T-helper 17 cell (primary cell): Measurements from ENCODE around the gene GSTM2. TPM values are rescaled to one million over a fixed set of nuclear protein-coding genes. Genes with fewer than 3 reads are reported as not detected.
A peak's percentile ranks its signal among the peaks of the same experiment; 100 is the strongest.

ENCODE experiments used
- ATAC-seq: fragments of 150-1000 bp; cut with Tn5 transposase; 2 replicates; pipeline ENCODE4 v1.10.0; 2021; ENCODE audit warnings: mild to moderate bottlenecking, moderate library complexity
- DNase-seq, 3 donors: peaks; one replicate each; pipeline versions ENCODE4 v3.0.0 to v3.0.0-alpha.2; 2020 to 2021
- H3K9me3 ChIP-seq: one replicate; pipeline ENCODE4 v1.7.0; 2013; ENCODE audit warnings: low read length, mild to moderate bottlenecking; ENCODE audit not compliant: control insufficient read depth, poor library complexity, severe bottlenecking
- H3K27ac Mint-ChIP-seq: one replicate; pipeline ENCODE4 v1.8.0; 2022; ENCODE audit warnings: mild to moderate bottlenecking, moderate library complexity, mixed read lengths
- H3K27me3 Mint-ChIP-seq: one replicate; pipeline ENCODE4 v1.8.0; 2022; ENCODE audit warnings: mixed read lengths
- H3K36me3 Mint-ChIP-seq: one replicate; pipeline ENCODE4 v1.8.0; 2022; ENCODE audit warnings: low read depth, mixed read lengths
- H3K4me1 Mint-ChIP-seq: one replicate; pipeline ENCODE4 v1.8.0; 2022; ENCODE audit warnings: mild to moderate bottlenecking, mixed read lengths
- H3K4me3 Mint-ChIP-seq: one replicate; pipeline ENCODE4 v1.8.0; 2022; ENCODE audit warnings: mild to moderate bottlenecking, moderate library complexity, mixed read lengths
- total RNA-seq, 4 donors: library from RNA in 2 of 4; stranded (reverse) in 2 of 4; gene quantifications; one replicate each; pipeline ENCODE4 v1.2.3 and lab custom pipeline; 2022 to 2026

The GSTM2 gene
- total RNA-seq, 2 donors from 2014 or later: 44.0 to 117 TPM

- no peak for DNase-seq
- Mint-ChIP-seq H3K4me3 (peak overlapping the region; percentile 21), H3K36me3 (peaks cover 4% of the 10 kb centered on the region), H3K4me1 (peaks cover 16% of the 10 kb centered on the region), H3K27me3 (no peaks in the 10 kb centered on the region), H3K27ac (peak overlapping the region; percentile 70)
- ATAC-seq: peak; percentile 3
- H3K9me3 ChIP-seq: no peaks in the 10 kb centered on the region
These were observed 33.6 kb upstream of the GSTM2 start for GRCh38 chr1:109634292-109634691.

GRCh38 chr1:109634771-109635750, 32.8 kb upstream of the GSTM2 start:
- Mint-ChIP-seq H3K27me3 (no peaks in the 10 kb centered on the region), H3K4me3 (peak overlapping the region; percentile 36), H3K27ac (peak overlapping the region; percentile 70), H3K4me1 (peaks cover 17% of the 10 kb centered on the region), H3K36me3 (peaks cover 2% of the 10 kb centered on the region)
- ATAC-seq: peak; percentile 68
- DNase-seq: no peak
- no peaks in the 10 kb centered on the region for H3K9me3 ChIP-seq

- H3K36me3 Mint-ChIP-seq: peaks cover 2% of the 10 kb centered on the region
- H3K27me3 Mint-ChIP-seq: no peaks in the 10 kb centered on the region
- DNase-seq: no peak
- no peak for ATAC-seq
- H3K9me3 ChIP-seq: no peaks in the 10 kb centered on the region
- H3K27ac Mint-ChIP-seq: peak overlapping the region; percentile 70
- H3K4me1 Mint-ChIP-seq: peaks cover 20% of the 10 kb centered on the region
- no peak overlapping the region for H3K4me3 Mint-ChIP-seq
These were observed 32.0 kb upstream of the GSTM2 start for GRCh38 chr1:109635862-109636200.

GRCh38 chr1:109636201-109636952, 31.5 kb upstream of the GSTM2 start:
- no peak overlapping the region for H3K27ac Mint-ChIP-seq
- DNase-seq (no peak), ATAC-seq (no peak)
- no peak overlapping the region for H3K4me3 Mint-ChIP-seq
- H3K9me3 ChIP-seq: no peaks in the 10 kb centered on the region
- peaks cover 20% of the 10 kb centered on the region for H3K4me1 Mint-ChIP-seq
- no peaks in the 10 kb centered on the region for H3K27me3 Mint-ChIP-seq
- no peaks in the 10 kb centered on the region for H3K36me3 Mint-ChIP-seq

GRCh38 chr1:109637446-109637845, 30.4 kb upstream of the GSTM2 start:
- Mint-ChIP-seq H3K36me3 (no peaks in the 10 kb centered on the region), H3K27me3 (no peaks in the 10 kb centered on the region), H3K4me1 (peaks cover 17% of the 10 kb centered on the region), H3K27ac (no peak overlapping the region), H3K4me3 (no peak overlapping the region)
- no peaks in the 10 kb centered on the region for H3K9me3 ChIP-seq
- ATAC-seq (no peak), DNase-seq (no peak)

GRCh38 chr1:109639063-109639840, 28.6 kb upstream of the GSTM2 start:
- Mint-ChIP-seq H3K4me1 (peaks cover 27% of the 10 kb centered on the region), H3K27me3 (no peaks in the 10 kb centered on the region), H3K27ac (no peak overlapping the region), H3K4me3 (no peak overlapping the region), H3K36me3 (no peaks in the 10 kb centered on the region)
- ATAC-seq (no peak), DNase-seq (no peak)
- no peaks in the 10 kb centered on the region for H3K9me3 ChIP-seq

- no peaks in the 10 kb centered on the region for H3K27me3 Mint-ChIP-seq
- DNase-seq (no peak), ATAC-seq (peak; percentile 2)
- H3K36me3 Mint-ChIP-seq: no peaks in the 10 kb centered on the region
- H3K4me1 Mint-ChIP-seq: peaks cover 21% of the 10 kb centered on the region
- no peak overlapping the region for H3K4me3 Mint-ChIP-seq
- H3K9me3 ChIP-seq: no peaks in the 10 kb centered on the region
- peak overlapping the region; percentile 82 for H3K27ac Mint-ChIP-seq
These were observed 28.0 kb upstream of the GSTM2 start for GRCh38 chr1:109639841-109640184.

- H3K9me3 ChIP-seq: no peaks in the 10 kb centered on the region
- Mint-ChIP-seq H3K4me3 (no peak overlapping the region), H3K27me3 (no peaks in the 10 kb centered on the region), H3K4me1 (peaks cover 17% of the 10 kb centered on the region), H3K36me3 (no peaks in the 10 kb centered on the region), H3K27ac (peak overlapping the region; percentile 82)
- ATAC-seq: peak; percentile 83
- peak; percentile 73 to 93 (median 75) for DNase-seq
These were observed 27.5 kb upstream of the GSTM2 start for GRCh38 chr1:109640285-109640865.

- Mint-ChIP-seq H3K4me3 (no peak overlapping the region), H3K27ac (no peak overlapping the region), H3K4me1 (peaks cover 16% of the 10 kb centered on the region), H3K36me3 (no peaks in the 10 kb centered on the region), H3K27me3 (no peaks in the 10 kb centered on the region)
- H3K9me3 ChIP-seq: no peaks in the 10 kb centered on the region
- DNase-seq: no peak
- ATAC-seq: no peak
These were observed 26.6 kb upstream of the GSTM2 start for GRCh38 chr1:109641078-109641740.

- H3K4me1 Mint-ChIP-seq: peaks cover 16% of the 10 kb centered on the region
- no peaks in the 10 kb centered on the region for H3K9me3 ChIP-seq
- H3K4me3 Mint-ChIP-seq: no peak overlapping the region
- DNase-seq (no peak), ATAC-seq (no peak)
- H3K36me3 Mint-ChIP-seq: no peaks in the 10 kb centered on the region
- H3K27ac Mint-ChIP-seq: no peak overlapping the region
- no peaks in the 10 kb centered on the region for H3K27me3 Mint-ChIP-seq
These were observed 26.0 kb upstream of the GSTM2 start for GRCh38 chr1:109641861-109642260.

- peaks cover 5% of the 10 kb centered on the region for H3K27me3 Mint-ChIP-seq
- peaks cover 16% of the 10 kb centered on the region for H3K4me1 Mint-ChIP-seq
- no peak overlapping the region for H3K4me3 Mint-ChIP-seq
- no peak for ATAC-seq
- no peaks in the 10 kb centered on the region for H3K9me3 ChIP-seq
- H3K27ac Mint-ChIP-seq: peak overlapping the region; percentile 37
- no peak for DNase-seq
- no peaks in the 10 kb centered on the region for H3K36me3 Mint-ChIP-seq
These were observed 25.2 kb upstream of the GSTM2 start for GRCh38 chr1:109642626-109643025.

GRCh38 chr1:109643385-109644230, 24.2 kb upstream of the GSTM2 start:
- H3K4me1 Mint-ChIP-seq: peaks cover 14% of the 10 kb centered on the region
- DNase-seq (peak; percentile 71 to 87 (median 71)), ATAC-seq (peak; percentile 91)
- peak overlapping the region; percentile 37 for H3K27ac Mint-ChIP-seq
- H3K9me3 ChIP-seq: no peaks in the 10 kb centered on the region
- H3K36me3 Mint-ChIP-seq: no peaks in the 10 kb centered on the region
- peaks cover 5% of the 10 kb centered on the region for H3K27me3 Mint-ChIP-seq
- H3K4me3 Mint-ChIP-seq: no peak overlapping the region
